Endothelial cell of umbilical vein (primary cell): ENCODE measurements around the gene IRGM. TPM values are rescaled to one million over a fixed set of nuclear protein-coding genes. Genes with fewer than 3 reads are reported as not detected.

Experiments used
- BruUV-seq: library from RNA; stranded (reverse); fragments of 400-500 nt; replicated peaks from 2 replicates; lab custom pipeline; 2021; lab: Mats Ljungman, UMichigan
- CTCF ChIA-PET: fragments of 300-600, 350-600 bp; sonication (Branson Sonifier 250); formaldehyde crosslinking; loops from one replicate; lab custom pipeline; 2021; ENCODE audit warnings: antibody characterized with exemption, inconsistent platforms; lab: Charles Lee
- POLR2A ChIA-PET: fragments of 300-600, 350-600 bp; sonication (Branson Sonifier 250); formaldehyde crosslinking; loops from one replicate; lab custom pipeline; 2021; ENCODE audit warnings: antibody characterized with exemption, inconsistent platforms; lab: Charles Lee
- DNase-seq: peaks from one replicate; pipeline ENCODE4 v3.0.0-alpha.2; 2011; ENCODE audit warnings: low read depth, low spot score
- FAIRE-seq: peaks from 2 replicates; lab custom pipeline; 2011; peaks lifted over from hg19 to GRCh38; lab: Jason Lieb, UNC
- H2AFZ ChIP-seq: 2 replicates; pipeline ENCODE4 v1.6.0; 2012; ENCODE audit warnings: low read depth, low read length, control low read depth, inconsistent platforms
- H3K27ac ChIP-seq: 2 replicates; pipeline ENCODE4 v1.5.1; 2011; ENCODE audit warnings: low read depth, mild to moderate bottlenecking, control low read depth, low read length, moderate library complexity; ENCODE audit not compliant: insufficient read depth
- H3K27me3 ChIP-seq, 2 experiments: 2 replicates each; pipeline versions ENCODE4 v1.6.0 to v1.6.1; 2011; ENCODE audit warnings: low read length in 2 of 2, mixed read lengths in 1 of 2; ENCODE audit not compliant: control insufficient read depth in 2 of 2, insufficient read depth in 2 of 2
- H3K36me3 ChIP-seq, 2 experiments: 2 replicates in 1 of 2; 3 replicates in 1 of 2; pipeline ENCODE4 v1.5.1; 2011; ENCODE audit warnings: low read length in 2 of 2, mild to moderate bottlenecking in 1 of 2, moderate library complexity in 1 of 2; ENCODE audit not compliant: control insufficient read depth in 2 of 2, insufficient read depth in 2 of 2; ENCODE audit errors: extremely low read depth in 1 of 2
- H3K4me1 ChIP-seq: 3 replicates; pipeline ENCODE4 v1.5.1; 2011; ENCODE audit warnings: mild to moderate bottlenecking, low read length; ENCODE audit not compliant: control insufficient read depth, insufficient read depth; ENCODE audit errors: extremely low read depth
- H3K4me2 ChIP-seq: 2 replicates; pipeline ENCODE4 v1.6.1; 2011; ENCODE audit warnings: low read length, control low read depth, mixed read lengths; ENCODE audit not compliant: insufficient read depth
- H3K4me3 ChIP-seq, 3 experiments: fragments of 200-600 bp in 1 of 3; sonication (generic), shearing (Covaris generic) in 1 of 3; replicated peaks in 1 of 3; 2 replicates each; pipeline ENCODE4 v1.5.1; 2011 to 2016; ENCODE audit warnings: control low read depth in 3 of 3, low read length in 3 of 3, mild to moderate bottlenecking in 2 of 3, inconsistent platforms in 1 of 3, low read depth in 1 of 3, moderate library complexity in 1 of 3; ENCODE audit not compliant: insufficient read depth in 1 of 3
- H3K79me2 ChIP-seq: 2 replicates; pipeline ENCODE4 v1.6.0; 2012; ENCODE audit warnings: low read length, inconsistent platforms; ENCODE audit not compliant: control insufficient read depth, insufficient read depth
- H3K9ac ChIP-seq: replicated peaks from 2 replicates; pipeline ENCODE3; 2011; ENCODE audit warnings: low read length, control low read depth; ENCODE audit not compliant: insufficient read depth; ENCODE audit errors: extremely low read depth
- H3K9me1 ChIP-seq: replicated peaks from 3 replicates; pipeline ENCODE4 v1.6.0; 2011; ENCODE audit warnings: mild to moderate bottlenecking, low read length; ENCODE audit not compliant: control insufficient read depth, insufficient read depth; ENCODE audit errors: extremely low read depth
- H3K9me3 ChIP-seq: replicated peaks from 2 replicates; pipeline ENCODE4 v1.5.1; 2012; ENCODE audit warnings: low read length, inconsistent platforms; ENCODE audit not compliant: control insufficient read depth, insufficient read depth
- H4K20me1 ChIP-seq: replicated peaks from 2 replicates; pipeline ENCODE3; 2011; ENCODE audit warnings: mild to moderate bottlenecking, low read length; ENCODE audit not compliant: control insufficient read depth, insufficient read depth; ENCODE audit errors: extremely low read depth
- CTCF ChIP-seq, 2 donors: IDR thresholded peaks; 1 replicate in 1 of 2; 2 replicates in 1 of 2; pipeline ENCODE4 v1.5.1; 2011; ENCODE audit warnings: low read length in 2 of 2, mild to moderate bottlenecking in 2 of 2, moderate library complexity in 2 of 2, control low read depth in 1 of 2, inconsistent platforms in 1 of 2, low read depth in 1 of 2; ENCODE audit not compliant: insufficient read depth in 1 of 2; ENCODE audit errors: extremely low read depth in 1 of 2
- EZH2 ChIP-seq: IDR thresholded peaks from 2 replicates; pipeline ENCODE4 v1.6.1; 2012; ENCODE audit warnings: borderline replicate concordance, low read depth, mild to moderate bottlenecking, moderate library complexity, low read length, inconsistent platforms; ENCODE audit not compliant: severe bottlenecking
- FOS ChIP-seq: IDR thresholded peaks from 2 replicates; pipeline ENCODE4 v1.6.1; 2011; ENCODE audit warnings: mild to moderate bottlenecking, low read length, moderate library complexity, borderline replicate concordance; ENCODE audit not compliant: insufficient read depth
- GATA2 ChIP-seq: IDR thresholded peaks from 2 replicates; pipeline ENCODE4 v1.7.0; 2011; ENCODE audit warnings: low read depth, mild to moderate bottlenecking, moderate library complexity, mixed read lengths, low read length; ENCODE audit not compliant: insufficient read length, insufficient read depth
- JUN ChIP-seq: IDR thresholded peaks from 2 replicates; pipeline ENCODE4 v1.6.1; 2011; ENCODE audit warnings: borderline replicate concordance, low read depth; ENCODE audit not compliant: insufficient read length, insufficient read depth
- MAX ChIP-seq: IDR thresholded peaks from 2 replicates; pipeline ENCODE4 v1.6.1; 2011; ENCODE audit not compliant: insufficient read depth, insufficient read length
- MYC ChIP-seq: IDR thresholded peaks from one replicate; pipeline ENCODE4 v1.6.1; 2011; ENCODE audit warnings: mild to moderate bottlenecking, low read depth, low read length
- POLR2A ChIP-seq: IDR thresholded peaks from 2 replicates; pipeline ENCODE4 v1.6.1; 2012; ENCODE audit warnings: low read depth, mild to moderate bottlenecking, control low read depth, low read length
- POLR2AphosphoS5 ChIP-seq: IDR thresholded peaks from 2 replicates; pipeline ENCODE4 v1.6.1; 2012; ENCODE audit warnings: low read depth, mild to moderate bottlenecking, control low read depth, low read length, moderate library complexity; ENCODE audit not compliant: insufficient read depth
- dilution Hi-C: fragments of 300-500 bp; cut with MboI; formaldehyde crosslinking; loops from one replicate; pipeline ENCODE4 v1.15.0; 2019; ENCODE audit warnings: low sequenced_read_pairs; ENCODE audit not compliant: extremely low pct_ligation_motif_present
- intact Hi-C: fragments of 100-400 bp; cut with micrococcal nuclease; formaldehyde crosslinking; loops from one replicate; pipeline ENCODE4 v1.10.0; 2022
- polyA plus RNA-seq, 4 experiments: library from polyadenylated mRNA; depleted of rRNA in 3 of 4; stranded (reverse) in 3 of 4; unstranded in 1 of 4; fragments of >200 nt; gene quantifications; 2 replicates each; pipeline versions ENCODE4 v1.2.1 to v1.2.3, GENCODE V29; 2011 to 2012; ENCODE audit warnings: missing spikeins in 1 of 4
- total RNA-seq: library from RNA; stranded (reverse); gene quantifications from 2 replicates; pipeline ENCODE4 v1.2.3, GENCODE V29; 2021

Gene IRGM
- total and polyA plus RNA-seq, 2 donors (not counting 3 experiments of a cell fraction or from before 2014, with no cell fraction given) = not detected

DNA sequence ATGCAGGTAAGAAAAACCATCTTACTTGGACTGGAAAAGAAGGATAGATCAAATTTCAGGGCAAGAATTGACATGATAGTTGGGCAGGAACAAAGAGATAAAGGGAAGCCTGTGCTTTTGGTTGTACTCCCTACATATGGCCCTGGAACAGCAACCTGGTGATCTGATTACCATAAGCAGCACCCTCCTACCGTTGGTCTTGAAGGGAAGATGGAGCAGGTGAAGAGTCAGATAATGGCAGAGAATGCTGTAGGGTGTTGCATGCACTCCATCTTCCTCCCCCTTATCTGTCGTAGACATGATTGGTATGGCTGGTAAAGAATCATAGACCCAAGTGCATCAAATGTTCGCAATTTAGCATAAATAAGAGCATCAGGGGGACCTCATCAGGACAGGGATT is 4.7 kb downstream of the IRGM start:
- H3K36me3 ChIP-seq = no peaks in the 10 kb centered on the region
- TF ChIP-seq EZH2 (no peak), JUN (no peak), POLR2AphosphoS5 (no peak), FOS (no peak), MAX (no peak), MYC (no peak), POLR2A (no peak), CTCF (IDR thresholded peaks at IDR 0.05; ENCODE audit: extremely low read depth in 1 of 2, insufficient read depth in 1 of 2, low read depth in 1 of 2, low read length in 2 of 2) (no peak), GATA2 (no peak)
- no peaks in the 10 kb centered on the region for H3K9me1 ChIP-seq
- peaks cover 8 to 14% of the 10 kb centered on the region in 2 experiments for H3K27me3 ChIP-seq
- no peaks in the 10 kb centered on the region for H3K4me1 ChIP-seq
- ChIA-PET POLR2A (no interaction called here), CTCF (no interaction called here)
- H2AFZ ChIP-seq = no peak overlapping the region
- H3K4me2 ChIP-seq = no peak overlapping the region
- DNase-seq (no peak), FAIRE-seq (no peak)
- no peaks in the 10 kb centered on the region for H3K9me3 ChIP-seq
- H4K20me1 ChIP-seq = no peaks in the 10 kb centered on the region
- intact Hi-C loops = no loop called here
- no TSS peak for BruUV-seq
- H3K9ac ChIP-seq = no peak overlapping the region
- H3K27ac ChIP-seq = no peak overlapping the region
- H3K79me2 ChIP-seq = no peaks in the 10 kb centered on the region
- no peak overlapping the region for H3K4me3 ChIP-seq
- dilution Hi-C loops = no loop called here
